Endometrial microvascular endothelial cells (primary cell): ENCODE measurements around the gene CDCA7. TPM values are rescaled to one million over a fixed set of nuclear protein-coding genes. Genes with fewer than 3 reads are reported as not detected.
"Not testable (repeated sequence)": the region's sequence is repeated elsewhere in the genome, so short reads cannot be mapped to it uniquely, and the experiment has no call there.

Experiments used
- in situ Hi-C: cut with HindIII; loops from 2 replicates; pipeline ENCODE4 v1.10.0; 2017; ENCODE audit warnings: low sequenced_read_pairs, low pct_unique_long_range_greater_than_20kb; ENCODE audit errors: inconsistent ontology term
- total RNA-seq: library from RNA; depleted of rRNA; stranded (reverse); fragments of >200 nt; gene quantifications from one replicate; pipeline ENCODE4 v1.2.3, GENCODE V29; 2015; ENCODE audit errors: inconsistent ontology term

The CDCA7 gene
- 26.8 TPM for total RNA-seq

DNA sequence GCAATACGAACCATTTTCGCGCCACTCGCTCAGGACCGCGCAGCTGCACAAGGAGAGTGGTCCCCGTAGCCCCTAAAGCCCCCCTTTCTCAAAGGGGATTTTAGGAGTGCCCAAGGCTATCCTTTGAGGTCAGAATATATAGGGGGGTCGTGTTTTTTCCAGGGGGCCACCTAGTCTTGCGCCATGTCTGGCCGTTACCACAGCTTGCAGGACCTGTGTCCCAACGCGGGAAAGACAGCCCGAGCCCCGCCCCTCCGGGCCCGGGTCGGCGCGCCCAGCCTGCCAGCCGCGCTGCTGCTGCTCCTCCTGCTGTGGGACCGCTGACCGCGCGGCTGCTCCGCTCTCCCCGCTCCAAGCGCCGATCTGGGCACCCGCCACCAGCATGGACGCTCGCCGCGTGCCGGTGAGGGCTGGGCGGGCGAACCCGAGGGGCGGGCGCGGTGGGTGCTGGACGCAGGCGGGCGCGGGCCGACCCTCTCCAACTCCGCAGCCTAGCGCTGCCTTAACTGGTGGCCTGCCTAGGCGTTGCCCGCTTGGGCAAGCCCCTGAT lies at the start of gene CDCA7:
TSS of gene CDCA7 (plus strand) at position 291 of the 550 bp plus-strand sequence. CDS start at position 383, 92 bp downstream.
- in situ Hi-C loops: no loop called here

DNA sequence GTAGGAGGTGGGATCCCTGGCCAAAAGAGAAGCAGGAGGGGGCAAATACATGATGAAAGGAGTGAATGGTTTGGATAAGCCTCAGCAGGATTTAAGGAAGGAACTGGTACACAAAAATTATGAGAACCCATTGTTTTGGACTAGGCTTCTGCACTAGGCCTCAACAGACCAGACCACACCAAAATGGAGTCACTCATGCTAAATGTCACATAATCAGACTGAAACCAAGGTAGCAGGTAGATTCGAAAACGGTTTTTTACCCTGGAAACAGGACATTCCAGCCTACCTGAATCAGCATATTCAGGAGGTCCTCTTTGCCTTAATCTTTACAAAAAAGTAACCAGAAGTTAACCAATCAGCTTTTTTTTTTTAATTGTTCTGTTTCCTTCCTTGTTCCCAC lies 49.4 kb upstream of the CDCA7 start:
- in situ Hi-C loops: no loop called here

DNA sequence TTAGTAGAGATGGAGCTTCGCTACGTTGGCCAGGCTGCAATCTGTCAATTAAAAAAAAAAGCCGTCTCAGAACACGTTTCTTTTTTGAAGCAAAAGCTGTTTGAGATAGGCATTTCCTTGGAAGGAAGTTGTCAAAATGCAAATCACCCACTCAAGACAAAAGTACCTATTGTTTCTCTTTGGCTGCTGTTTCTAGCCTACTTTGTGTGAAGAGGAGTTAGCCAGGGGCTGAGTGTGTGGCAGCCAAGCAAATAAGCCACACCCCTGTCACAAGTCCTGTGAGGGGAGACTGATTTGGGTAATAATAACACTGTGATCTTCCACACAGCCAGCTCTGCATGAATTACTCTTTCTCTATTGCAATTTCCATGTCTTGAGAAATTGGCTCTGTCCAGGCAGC lies 47.4 kb upstream of the CDCA7 start:
- in situ Hi-C loops: no loop called here

DNA sequence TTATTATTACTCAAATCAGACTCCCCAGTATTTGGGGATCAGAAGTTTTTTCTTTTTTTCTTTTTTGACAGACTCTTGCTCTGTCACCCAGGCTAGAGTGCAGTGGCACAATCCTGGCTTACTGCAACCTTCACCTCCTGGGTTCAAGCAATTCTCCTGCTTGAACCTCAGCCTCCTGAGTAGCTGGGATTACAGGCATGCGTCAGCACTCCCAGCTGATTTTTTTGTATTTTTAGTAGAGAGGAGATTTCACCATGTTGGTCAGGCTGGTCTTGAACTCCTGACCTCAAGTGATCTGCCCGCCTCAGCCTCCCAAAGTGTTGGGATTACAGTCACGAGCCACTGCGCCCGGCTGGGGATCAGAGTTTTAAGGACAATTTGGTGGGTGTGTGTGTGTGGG lies 45.3 kb upstream of the CDCA7 start:
- in situ Hi-C loops: not testable (repeated sequence)

DNA sequence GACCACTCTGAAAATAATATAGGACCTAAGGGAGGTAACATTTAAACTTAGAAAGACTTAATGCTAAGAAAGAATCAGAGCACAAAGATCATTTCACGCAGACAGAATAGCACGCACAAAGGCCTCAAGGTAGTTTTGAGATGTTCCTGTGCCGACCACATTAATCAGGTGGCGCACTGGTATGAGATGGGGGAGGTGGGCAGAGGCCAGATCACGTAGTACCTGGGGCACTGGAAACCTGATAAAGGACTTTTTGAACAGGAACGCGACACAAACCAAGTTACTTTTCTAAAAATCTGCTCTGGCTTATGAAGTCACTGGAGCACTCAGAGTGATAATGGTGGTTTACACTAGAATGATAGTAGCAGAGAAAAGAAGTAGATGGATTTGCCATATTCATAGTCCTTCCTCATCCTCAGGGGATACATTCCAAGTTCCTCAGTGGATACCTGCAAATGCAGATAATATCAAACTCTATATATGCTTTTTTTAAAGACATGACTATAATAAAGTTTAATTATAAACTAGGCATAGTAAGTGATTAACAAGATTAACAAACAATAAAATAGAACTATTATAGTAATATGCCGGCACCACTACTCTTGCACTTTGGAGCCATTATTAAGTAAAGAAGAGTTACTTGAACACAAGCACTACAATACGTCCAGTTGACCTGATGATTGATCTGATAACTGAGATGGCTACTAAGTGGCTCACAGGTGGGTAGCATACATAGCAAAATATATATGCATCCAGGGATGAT lies 42.6 kb upstream of the CDCA7 start:
- in situ Hi-C loops: no loop called here

DNA sequence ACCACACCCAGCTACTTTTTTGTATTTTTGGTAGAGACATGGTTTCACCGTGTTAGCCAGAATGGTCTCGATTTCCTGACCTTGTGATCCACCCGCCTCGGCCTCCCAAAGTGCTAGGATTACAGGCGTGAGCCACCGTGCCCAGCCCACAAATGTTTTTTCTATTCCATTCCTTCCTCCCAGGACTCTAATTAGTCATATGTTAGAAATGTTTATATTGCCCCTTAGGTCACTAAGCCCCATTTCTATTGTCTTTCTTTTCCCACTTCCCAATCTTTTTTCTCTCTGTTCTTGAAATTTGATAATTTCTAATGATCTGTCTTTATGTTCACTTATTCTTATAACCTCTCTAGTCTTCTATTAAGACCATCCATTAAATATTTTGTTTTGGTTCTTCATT lies 31.3 kb upstream of the CDCA7 start:
- in situ Hi-C loops: no loop called here

DNA sequence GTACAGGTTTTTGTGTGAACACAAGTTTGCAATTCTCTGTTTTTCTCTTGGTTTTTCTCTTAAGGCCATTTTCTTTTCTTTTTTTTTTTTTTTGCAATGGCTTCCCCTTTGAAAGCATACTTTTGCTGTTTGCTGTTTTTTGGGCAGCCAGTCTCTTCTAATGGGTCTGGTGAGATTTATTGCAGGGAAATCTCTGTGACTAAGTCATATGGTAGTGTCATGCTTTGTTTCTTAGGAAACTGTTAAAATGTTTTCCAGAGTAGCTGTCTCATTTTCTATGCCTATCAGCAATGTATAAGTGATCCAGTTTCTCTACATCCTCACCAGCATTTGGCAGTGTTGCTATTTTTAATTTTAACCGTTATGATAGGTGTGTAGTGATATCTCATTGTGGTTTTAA lies 27.9 kb upstream of the CDCA7 start:
- in situ Hi-C loops: no loop called here

DNA sequence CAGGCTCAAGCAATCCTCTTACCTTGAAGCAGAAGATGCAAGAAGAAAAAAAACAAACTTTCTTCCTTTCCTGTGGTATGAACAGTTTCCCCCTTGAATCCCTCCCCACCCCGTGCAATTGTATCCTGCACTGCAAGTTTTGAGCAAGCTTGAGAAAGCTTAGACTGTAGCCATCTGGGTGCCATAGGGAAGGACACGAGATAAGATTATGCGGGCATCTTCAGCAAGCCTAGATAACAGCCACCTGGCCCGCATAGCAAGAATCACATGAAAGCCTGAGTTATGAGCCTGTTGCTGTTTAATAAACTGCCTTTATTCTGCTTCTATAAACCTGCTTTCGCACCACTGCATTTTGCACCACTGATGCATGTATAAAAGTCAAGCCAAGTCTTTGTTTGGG lies 27.3 kb upstream of the CDCA7 start:
- in situ Hi-C loops: no loop called here

DNA sequence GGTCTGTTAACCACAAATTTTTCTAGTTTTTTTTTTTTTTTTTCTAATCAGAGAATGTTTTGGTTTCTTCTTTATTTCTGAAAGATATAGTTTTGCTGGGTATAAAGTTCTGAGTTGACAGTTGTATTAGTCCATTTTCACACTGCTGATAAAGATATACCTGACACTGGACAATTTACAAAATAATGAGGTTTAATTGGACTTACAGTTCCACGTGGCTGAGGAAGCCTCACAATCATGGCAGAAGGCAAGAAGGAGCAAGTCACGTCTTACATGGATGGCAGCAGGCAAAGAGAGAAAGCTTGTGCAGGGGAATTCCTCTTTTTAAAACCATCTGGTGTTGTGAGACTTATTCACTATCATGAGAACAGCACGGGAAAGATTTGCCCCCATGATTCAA lies 21.7 kb upstream of the CDCA7 start:
- in situ Hi-C loops: not testable (repeated sequence)

DNA sequence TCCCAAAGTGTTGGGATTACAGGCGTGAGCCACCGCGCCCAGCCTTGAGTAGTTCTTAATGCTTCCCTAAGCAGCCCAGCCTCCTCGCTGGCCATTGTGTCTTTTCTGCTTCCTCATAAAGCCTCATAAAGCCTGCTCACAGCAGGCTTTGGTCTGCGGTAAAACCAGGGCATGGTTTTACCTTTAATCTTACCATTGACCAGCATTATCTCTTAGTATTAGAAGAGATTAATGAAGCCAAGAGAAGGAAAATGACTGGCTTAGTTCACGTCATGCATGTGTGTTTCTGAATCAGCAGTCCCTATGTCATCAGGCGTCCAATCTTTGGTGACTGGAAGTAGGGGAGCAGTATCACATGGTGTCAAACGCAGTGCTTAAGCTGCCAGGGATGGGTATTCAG lies 14.9 kb upstream of the CDCA7 start:
- in situ Hi-C loops: no loop called here

DNA sequence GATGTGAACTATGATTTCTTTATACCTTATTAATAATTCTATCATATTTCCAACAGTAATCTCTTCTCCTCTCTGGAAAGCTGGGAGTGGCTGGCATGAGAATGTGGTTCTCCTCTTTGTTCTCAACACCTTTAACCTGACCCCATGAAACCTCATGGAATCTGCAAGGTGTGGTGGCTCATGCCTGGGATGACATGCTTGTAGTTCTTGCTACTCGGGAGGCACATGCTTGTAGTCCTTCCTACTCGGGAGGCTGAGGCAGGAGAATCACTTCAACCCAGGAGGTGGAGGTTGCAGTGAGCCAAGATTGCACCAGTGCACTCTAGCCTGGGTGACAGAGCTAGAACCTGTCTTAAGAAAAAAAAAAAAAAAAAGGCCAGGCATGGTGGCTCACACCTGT lies 10.8 kb upstream of the CDCA7 start:
- in situ Hi-C loops: no loop called here

DNA sequence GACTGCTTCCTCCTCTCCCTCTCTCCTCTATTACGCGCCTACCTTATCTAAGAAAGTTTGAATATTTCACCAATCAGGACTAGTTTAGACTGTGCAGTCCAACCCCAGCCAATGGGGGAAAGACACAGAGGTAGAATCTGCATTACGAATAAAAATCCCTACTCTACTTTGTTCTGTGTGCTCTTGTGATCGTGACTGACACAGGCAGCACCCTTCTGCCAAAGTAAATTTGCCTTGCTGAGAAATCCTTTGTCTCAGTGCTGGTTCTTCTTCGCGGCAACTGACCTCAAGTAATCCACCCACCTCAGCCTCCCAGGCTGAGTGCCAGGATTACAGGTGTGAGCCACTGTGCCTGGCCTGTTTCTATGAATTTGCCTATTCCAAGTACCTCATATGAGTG lies 8.6 kb upstream of the CDCA7 start:
- in situ Hi-C loops: no loop called here

DNA sequence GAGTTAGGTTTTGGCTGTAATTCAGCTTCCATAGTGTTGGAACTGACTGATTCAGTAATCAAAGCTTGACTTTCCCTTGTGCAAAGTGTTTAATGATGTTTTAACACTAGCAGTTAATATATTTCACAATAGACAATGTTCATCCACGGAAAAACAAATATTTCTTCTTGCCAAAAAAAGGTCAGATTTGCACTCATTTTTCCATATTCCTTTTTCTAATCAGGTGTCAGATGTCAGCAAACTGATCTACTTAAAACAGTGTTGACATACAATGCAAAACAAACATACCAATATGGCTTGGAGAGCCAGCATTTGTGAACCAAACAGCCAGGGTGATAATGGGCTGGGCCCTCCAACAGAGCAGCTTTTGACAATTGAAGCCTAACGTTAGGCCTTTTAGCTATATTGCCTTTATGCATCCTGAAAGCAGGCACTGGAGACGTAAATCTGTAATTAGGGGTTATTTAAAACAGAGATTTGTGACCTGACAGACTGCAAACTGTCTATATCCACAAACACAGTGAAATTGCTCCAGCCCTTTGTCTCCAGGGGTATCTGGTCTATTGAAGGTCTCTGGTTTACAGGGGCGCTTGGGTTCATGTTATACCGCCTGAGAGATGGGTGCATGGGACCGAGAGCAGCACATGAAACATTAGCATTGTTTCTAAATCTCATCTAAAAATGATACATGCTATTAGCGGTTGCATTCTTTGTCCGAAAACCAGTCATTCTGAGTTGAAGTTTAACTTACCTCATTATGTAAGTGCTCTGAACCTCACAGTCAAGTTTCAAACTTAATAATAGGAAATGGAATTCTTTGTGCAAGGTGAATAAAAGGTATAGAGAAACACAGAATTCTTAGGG lies 7.1 kb upstream of the CDCA7 start:
- in situ Hi-C loops: no loop called here

DNA sequence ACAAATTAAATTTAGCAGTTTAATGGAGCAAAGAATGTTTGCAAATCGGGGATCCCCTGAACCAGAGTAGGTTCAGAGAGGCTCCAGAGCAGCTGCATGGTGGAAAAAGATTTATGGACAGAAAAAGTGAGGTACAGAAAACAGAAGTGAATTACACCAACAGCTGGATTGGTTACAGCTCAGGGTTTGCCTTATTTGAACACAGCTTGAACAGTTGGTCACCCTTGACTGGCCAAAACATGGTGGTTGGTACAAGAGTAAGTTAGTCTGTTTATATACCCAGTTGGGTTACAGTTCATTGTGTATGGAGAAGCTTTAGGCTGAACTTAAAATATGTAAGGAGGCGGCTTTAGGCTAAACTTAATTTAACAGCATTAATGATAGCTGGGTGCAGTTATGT lies 5.4 kb upstream of the CDCA7 start:
- in situ Hi-C loops: no loop called here

DNA sequence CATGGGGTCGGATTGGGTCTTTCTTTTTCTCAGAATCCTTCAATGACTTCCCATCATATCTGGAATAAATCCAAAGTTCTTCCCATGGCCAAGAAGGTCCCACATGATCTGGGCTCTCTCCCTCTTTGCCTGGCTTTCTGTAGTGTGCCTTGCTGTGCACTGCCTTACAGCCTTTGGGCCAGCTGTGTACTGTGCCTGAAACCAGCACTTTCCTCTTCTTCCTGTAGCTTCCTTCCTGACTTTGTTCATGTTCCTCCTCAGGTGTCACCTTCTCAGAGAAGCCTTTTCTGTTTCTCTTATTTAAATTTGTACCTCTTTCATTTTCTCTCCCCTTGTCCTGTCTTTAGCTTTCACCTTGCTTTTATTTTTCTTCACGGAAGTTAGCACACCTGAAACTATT lies 4.3 kb upstream of the CDCA7 start:
- in situ Hi-C loops: no loop called here

DNA sequence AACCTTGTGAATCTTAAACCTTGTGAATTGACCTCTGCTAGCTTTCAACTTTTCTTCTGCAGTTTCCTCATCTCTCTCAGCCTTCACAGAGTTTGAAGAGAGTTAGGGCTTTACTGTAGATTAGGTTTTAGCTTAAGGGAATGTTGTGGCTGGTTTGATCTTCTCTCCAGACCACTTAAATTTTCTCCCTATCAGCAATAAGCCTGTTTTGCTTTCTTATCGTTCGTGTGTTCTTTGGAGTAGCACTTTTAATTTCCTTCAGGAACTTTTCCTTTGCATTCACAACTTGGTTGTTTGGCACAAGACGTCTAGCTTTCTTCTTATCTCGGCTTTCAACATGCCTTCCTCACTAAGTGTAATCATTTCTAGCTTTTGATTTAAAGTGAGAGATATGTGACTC lies 2.8 kb upstream of the CDCA7 start:
- in situ Hi-C loops: no loop called here

DNA sequence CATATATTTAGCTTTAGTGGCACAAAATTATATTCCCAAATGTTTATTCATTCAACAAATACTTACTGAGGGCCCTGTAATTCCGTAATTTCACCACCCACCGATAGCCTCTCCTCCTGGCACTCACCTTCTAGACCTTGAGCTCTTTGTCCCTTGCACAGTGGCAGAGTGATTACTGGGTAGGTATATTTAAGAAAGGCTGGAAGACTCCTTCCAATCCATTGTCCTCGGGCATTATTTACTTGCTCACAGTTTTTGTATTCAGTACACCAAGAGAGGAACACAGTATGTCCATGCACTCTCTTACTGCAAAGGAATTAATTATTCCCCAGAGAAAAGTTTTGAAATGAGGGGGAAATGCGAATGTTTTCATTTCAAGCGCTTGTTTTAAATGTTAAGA lies 1.1 kb upstream of the CDCA7 start:
- in situ Hi-C loops: no loop called here

DNA sequence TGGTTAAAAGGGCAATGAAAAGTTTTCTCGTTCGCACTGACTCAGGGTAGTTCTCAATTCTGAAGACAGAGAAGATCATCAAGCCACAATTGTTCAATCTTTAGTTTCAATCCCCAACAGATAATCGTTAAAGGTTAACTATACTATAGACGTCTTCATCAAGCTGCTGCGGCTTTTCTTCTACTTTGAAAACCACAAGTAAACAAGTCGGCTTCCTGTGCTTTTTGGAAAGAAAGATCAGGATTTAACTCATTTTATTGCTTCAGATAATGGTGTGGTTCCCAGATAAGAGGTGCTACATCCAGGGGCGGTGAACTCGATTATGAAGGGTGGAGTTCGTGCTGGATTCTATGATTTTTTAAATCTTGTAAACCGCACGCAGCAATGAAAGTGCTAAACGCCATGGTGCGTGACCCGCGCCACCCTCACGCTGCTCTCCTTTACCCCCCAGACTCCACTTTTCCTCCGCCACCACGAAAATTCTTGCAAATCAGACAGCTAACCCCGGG lies 545 bp upstream of the CDCA7 start:
- in situ Hi-C loops: no loop called here

DNA sequence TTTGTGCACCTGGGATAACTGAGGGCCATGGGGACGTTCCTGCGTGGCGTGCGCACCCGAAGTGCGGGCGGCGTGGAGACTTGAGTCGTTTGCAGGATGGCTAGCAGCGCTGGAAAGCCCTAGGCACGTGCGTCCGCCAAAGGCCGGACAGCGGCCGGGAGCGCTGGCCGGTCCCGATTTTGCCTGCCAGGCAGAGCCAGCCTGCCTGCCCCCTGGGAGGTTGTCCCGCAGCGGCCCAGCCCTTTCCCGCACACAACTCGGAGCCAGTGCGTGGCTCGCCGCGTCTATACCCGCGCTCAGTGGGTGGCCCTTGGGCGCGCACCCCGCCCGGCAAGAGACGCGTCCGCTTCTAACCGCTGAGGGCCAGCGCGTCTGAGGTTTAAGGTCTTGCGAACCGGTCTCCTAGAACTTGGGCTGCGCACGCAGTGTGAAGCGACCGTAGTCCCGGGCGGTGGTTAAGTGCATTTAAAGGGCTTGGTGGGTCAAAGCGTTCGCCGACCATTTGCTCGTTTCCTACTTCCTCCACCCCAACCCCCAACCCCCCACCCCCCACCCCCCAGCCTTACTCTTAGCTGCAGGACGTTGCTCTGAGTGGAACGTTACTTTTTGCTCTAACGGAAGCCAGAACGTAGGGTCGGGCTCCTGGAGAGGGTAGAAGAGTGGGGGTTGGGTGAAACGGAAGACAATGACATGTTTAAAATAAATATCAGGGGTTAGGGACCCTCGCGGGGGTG lies 627 bp downstream of the CDCA7 start:
- in situ Hi-C loops: no loop called here
